GM18858 (cell line): Measurements from ENCODE around the gene HS1BP3.
A peak's percentile ranks its signal among the peaks of the same experiment; 100 is the strongest.

Experiments
- ATAC-seq: cut with Tn5 transposase; IDR thresholded peaks from one replicate; pipeline ENCODE4 v1.9.1; 2021; ENCODE audit not compliant: unreplicated experiment

The HS1BP3 gene

DNA sequence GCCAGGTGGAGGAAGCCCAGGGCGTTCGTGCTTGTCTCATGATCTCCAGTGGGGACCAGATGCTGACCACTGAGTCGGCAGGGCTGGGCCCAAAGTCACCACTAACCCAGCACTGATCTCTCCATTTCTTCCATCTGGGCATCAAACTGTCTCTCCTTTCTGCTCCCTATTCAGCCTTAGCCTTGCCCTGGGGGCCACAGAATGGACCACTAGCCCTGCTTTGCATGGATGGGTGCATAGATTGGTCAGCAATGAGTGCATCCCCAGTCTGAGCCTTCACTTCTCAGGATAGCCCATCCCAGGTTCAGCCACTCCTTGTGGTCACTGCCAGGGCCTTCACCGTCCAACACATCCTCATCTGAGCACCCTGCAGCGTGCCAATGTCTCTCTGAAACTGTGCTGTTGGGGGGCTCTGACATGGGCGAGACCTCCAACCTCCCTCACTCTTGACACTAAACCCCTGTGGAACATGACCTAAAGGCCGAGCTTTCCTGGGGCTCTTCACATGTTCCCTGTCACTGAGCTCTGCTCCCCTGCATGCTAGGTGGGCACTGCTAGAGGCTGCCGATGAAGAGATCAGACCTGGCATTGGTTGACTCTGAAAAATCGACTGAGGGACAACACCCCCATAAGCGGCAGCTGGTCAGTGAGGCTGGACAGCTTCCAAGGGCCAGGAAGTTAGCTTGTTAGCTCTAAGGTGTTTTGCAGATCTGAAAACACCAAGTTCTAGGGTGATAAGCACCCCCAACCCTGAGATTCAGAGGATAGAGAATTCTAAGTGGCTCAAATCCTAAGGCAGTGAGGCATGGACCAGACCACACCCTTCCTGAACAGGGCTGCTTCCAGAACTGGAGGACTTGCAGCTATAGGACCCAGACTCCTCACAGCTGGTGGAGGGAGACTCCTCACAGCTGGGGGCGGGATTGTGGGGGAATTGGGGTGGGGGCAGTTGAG is 61.7 kb downstream of the HS1BP3 start:
- ATAC-seq, result no peak

DNA sequence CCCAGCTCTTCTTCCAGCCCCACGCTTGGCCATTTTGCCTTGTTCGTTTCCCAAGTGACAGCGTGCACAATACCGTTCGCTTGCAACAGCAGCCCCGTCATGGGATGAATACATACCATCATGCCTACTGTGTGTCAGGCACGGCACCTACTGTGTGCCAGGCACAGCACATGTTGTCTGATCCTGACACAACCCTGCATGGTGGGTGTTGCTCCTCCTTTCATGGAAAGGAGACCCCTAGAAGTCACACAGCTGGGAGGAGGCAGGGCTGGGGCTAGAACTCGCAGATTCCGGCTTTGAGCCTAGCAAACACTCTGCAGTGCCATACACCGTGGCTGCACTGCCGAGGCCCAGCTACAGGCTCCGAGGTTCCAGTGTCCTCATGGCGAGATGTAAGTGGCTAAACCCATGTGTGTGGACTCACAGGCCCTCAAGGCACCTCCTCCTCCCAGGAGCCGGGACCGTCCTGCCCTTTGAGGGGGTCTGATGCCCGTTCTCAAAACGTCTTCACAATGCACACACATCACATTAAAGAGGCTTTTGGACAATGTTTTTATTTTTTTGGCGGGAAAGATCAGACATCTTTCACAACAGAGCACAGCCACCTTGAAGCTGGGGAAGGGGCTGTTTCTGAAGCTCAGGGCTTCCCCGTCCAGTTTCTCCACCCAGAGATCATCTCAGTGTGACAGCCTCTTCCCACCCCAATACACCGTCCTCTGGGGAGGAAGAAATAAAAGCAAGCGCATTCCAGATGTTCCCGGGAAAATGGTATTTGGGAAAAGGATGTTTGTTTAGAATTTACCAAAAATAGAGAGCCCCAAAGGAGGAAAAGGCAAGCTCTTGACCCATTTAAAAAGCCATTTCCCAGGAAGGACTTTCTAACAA is 64.9 kb downstream of the HS1BP3 start:
- ATAC-seq, result no peak

DNA sequence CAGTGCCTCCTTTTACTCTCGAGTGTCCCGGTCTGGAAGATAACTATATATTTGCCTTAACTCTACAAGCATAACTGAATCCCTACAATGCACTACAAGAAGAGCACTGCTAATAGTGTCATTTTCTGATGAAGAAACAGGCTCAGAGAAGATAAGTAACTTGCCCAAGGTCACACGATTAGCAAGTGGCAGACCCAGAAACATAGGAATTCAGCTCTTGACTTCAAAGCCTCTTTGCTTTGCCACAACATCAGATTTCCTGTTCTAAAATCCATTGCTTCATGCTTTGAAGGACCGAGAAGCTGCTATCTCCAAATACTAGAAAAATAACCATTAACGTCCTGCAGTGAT is 65.6 kb downstream of the HS1BP3 start:
- ATAC-seq, result no peak

DNA sequence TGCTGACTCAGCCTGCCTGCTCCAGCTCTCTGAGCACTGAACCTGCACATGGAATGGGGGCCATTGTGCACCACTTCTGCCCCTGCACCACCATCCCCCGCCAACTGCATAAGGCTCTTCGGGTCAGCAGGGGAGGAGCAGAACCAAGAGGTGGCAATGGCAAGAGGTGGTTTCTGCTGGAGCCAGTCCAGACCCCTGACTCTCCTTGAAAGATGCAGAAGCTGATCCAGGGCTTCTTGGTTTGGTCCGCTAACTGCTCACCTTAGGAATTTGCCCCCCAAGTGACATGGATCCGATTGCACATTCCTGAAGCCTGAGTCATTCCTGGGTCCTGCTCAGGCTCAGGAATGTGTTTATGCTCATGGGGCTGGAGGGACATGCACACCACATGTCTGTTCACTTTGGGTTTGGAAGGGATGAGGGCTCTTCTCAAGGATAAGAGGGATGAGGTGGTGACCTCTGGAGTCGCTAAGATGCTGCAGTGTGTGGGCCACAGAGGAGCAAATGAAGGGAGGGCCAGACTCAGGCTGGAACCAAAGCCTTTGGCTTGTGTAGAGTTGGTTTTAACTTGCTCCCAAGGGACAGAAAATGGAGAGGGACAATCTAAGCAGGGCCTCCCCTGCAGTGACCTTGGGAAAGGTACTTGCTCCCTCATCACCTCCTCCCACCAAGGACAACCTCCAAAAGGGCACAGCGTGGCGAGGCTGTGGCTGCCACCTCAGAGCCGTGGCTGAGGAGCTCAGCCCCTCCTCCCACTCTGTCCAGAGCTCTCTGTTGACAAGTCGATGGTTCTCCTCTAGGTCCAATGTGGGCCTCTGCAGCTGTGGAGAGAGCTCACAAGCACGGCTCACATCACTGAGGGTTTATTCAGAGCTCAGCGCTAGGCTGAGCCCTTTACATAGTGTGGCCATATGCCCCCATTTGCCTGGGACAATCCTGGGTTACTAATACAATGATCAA is 66.2 kb downstream of the HS1BP3 start:
- no peak for ATAC-seq

DNA sequence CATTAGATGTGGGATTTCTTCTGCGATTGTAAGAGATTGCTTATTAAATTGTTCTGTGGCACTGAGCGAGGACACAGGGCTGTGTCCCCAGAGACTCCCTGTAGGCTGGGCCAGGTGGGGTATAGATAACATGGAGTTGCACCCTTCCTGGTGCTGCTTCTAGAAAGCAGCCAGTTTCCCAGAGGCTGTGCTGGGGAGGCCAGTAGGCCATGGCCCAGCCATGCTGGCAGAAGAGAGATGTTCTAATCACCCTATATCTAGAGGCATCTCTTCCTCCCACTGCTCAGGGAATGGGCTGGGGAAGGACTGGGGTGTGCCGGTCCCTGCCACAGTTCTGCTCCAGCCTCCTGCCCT is 66.9 kb downstream of the HS1BP3 start:
- no peak for ATAC-seq

DNA sequence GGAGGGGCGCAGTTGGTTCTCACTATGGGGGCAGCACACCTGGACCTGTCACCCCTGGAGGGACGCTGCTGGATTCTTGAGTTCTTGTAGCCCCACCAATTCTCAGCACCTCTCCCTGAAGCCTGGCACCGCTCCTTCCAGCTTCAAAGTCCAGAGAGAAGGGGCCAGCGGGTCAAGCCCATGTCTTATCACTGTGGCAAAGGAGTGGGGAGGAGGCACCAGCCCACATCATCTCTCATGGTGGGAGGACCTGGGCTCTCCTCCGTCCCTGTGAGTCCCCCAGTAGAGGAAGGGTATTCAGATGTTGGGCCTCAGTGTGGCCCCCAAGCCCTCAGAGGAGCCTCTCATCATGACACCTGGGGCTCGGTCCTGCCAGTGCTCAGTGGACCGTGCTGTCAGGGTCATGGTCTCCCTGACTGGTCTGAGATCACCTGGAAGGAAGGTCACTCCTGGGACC is 67.4 kb downstream of the HS1BP3 start:
- ATAC-seq, result no peak

DNA sequence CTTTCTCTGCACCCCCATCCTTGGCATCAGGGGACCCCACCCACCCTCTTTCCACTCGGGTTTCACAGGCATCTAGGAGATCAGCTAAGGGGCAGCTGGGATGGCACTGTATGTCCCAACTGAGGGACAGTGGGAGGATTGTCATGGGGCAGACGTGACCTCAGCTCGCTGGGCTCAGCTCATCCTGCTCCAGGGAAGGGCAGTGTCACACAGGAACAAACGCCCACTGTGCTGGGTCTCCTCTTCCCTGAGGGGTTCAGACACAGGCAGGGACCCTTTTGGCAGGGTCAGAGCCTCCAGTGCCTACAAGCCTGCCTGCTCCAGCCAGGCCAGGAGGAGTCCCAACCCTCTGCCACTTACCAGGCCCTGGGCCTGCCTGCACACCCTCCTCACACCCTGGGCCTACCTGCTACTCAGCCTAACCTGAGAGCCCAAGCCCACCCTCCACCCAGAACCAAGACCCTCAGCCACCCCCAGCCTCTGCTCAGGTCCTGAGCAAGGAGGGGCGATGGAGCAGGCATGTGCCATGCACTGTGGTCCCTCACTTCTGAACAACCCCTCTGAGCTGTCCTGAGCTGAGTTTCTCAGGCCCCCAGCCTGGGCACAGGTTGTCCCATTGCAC is 68.2 kb downstream of the HS1BP3 start:
- no peak for ATAC-seq

DNA sequence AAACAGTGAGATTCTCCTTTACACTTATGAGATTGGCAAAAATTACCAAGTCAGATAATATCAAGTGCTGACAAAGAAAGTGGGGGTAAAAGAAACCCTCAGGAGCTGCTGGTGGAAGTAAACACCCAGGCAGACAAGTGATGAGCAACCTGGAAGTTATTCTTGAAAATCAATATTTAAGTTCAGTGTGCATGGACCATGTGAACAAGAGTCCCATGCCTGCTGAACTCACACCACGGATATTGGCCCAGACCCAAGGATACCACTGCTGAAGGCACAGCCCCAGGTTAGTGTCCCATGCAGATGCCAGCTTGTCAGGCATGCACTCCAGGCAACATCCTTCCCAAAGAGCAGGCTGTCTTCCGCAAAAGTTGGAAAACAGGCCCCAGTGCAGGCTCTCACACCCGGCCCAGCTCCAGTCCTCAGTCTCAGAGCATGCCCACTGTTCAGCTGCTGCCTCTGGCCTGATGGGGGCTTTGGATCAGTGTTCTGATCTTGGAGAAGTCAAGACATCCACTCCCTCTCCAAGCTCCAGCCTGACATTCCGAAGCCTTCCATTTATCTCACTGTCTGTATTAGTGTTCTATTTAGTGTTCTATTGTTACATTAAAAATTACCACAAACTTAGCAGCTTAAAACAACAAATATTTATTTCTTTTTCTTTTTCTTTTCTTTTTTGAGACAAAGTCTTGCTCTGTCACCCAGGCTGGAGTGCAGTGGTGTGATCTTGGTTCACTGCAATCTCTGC is 70.0 kb downstream of the HS1BP3 start:
- ATAC-seq, result no peak

DNA sequence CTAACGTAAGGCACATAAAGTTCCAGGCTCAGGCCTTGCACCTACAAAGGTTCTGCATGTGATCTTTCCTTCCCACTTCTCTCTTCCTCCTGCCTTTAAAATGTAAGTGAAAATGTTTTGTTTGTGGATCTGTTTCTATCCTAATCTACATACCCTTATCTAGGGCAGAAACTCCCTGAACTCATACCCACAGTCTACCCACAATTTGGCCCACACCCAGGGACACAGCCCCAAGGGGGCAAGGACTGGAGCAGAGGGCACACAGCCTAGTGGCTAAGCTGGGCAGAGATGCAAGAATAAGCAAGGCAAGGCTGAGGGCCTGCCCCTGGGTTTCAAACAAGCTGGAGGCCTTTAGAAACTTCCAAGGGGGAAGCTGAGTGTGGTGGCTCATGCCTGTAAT is 71.0 kb downstream of the HS1BP3 start:
- no peak for ATAC-seq

DNA sequence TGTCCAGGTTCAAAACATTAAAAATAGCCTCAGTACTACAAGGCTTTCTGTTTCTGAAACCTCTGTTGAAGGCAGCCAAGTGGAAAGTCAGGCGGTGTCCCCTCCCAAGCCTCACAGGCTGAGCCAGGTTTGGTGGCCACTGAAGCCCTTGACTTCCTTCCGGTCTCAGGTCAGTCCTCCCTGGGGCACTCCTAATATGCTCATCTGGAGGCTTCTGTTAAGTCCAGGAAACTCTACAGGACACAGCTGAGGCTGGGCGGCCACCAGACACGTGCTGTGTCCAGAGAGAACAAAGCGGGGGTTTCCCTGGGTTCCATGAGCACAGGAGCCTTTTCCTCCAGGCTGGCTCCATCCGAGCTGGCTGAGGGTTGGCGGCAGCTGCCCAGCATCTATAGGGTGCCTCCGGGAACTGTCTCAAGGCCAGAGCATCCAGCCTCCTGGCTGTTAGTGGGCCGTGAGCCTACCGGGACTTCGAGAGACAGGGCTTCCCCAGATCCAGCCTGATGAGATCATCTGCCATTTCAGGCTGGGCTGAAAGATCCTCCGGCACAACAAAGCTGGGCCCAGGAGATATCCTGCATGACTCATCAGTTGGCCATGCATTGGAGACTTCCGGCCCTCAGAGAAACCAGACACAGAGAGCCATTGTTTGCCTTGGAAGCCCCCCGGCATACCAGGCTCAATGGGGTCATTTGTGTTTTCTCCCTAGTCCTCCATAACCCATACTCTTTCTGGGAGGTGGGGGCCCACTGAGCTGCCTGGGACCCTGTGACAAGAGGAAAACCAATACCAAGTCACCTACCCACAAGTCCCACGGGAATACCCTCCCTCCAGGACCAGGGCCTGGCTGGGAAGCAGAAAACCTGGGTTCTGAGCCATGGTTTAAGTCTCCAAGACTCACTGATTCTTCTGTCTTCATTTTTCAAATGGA is 71.7 kb downstream of the HS1BP3 start:
- peak; percentile 57 for ATAC-seq

DNA sequence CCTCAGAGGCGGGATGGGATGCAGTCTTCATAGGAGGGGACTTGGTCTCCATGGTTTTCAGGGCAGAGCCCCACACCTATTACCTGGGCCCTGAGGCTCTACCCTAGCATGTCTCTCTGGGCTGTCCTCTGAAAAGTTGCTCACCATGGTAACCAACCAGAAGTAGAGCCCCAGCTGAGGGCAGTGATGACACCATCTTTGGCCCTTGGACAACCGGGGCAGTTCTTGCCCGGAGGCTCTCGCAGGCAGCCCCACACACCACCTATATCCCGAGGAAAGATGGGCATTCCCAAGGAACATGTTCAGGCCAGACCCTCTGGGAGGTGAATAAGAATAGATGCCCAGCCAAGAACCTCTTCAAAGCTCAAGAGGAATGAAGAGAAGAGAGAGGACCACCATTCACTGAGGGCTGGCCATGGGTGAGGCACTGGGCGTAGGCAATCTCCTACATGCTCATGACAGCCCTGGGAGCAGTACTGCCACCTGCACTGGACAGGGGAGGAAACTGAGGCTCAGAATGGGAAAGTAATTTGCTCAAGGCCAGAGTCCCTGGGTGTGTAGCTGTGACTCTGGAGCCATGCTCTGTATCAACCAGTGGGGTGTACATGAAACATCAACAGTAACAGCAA is 72.5 kb downstream of the HS1BP3 start:
- no peak for ATAC-seq

DNA sequence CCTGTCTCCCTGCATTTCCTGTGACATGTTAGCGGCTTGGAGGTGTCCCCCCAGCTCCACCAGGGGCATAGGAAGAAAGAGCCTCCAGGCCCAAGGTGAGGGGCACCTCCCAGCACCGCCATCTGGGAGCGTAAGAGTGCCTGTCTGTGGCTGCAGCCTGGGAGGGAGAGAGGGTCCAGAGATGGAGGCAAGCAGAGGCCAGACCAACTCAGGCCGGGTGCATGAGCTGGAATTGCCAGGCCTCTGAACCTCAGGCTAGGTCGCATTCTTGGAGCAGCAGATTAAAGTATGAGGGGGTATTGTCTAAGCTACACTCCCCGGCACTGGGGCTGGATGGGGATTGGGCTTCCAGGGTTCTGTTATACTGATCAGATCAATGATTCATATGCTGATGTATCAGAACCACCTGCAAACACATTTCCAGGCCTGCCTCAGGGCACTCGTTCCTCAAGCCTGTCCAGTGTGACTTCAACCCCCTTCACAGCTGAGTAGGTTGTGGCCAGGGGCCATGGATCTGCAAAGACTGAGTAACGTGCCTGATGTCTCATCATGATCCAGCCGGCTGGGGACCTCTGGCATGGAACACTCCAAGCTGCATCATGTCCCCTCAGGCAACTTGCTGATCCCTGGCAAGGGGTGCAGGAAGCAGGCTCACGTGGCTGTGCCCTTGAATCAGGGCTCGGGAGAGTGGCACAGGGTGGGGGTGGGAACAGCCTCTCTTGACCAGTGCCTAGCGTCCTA is 73.2 kb downstream of the HS1BP3 start:
- no peak for ATAC-seq

DNA sequence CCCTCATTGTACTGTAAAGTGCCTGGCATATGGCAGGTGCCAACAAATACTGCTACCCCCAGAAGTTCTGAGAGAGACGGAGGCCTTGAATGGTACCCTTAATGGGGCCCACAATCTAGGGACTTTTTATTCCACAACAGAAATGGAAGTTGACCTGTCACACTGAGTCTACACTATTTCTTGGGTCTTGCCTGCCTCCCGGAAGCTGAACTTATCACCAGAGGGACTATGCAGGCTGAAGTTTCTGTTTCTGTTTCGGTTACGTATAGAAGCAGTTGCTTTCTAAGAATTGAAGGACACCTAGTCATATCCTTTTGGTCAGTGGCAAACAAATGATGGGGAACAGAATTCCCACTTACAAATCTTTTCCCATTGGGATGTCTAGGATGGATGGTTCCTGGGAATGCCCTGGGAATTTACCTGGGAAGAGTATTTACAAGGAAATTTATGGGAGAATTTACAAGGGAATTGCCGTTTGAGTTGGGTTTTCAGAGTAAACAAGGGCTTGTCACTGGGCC is 74.2 kb downstream of the HS1BP3 start:
- peak; percentile 87 for ATAC-seq

DNA sequence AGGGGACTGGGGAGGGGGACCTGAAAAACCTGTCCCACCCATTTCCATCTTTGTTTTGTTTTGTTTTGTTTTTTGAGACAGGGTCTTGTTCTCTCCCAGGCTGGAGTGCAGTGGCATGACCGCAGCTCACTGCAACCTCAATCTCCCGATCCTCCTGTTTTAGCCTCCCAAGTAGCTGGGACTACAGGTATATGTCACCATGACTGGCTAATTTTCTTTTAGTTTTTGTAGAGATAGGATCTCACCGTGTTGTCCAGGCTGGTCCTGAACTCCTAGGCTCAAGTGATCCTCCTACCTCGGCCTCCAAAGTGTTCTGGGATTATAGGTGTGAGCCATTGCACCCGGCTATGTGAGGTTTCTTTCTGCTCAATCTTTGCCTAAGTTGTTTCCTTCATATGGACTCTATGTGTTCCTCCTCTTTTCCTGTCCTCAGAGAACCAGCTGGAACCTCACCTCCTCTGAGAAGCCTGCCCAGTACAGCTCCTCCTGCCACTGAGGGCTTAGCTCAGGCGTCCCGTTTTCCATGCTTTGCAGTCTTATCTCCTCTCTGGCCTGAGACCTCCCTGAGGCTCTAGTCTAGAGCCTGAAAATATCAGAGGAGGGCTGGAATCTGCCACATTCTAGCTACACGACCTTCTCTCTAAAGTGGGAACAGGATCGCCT is 74.8 kb downstream of the HS1BP3 start:
- ATAC-seq, result no peak

DNA sequence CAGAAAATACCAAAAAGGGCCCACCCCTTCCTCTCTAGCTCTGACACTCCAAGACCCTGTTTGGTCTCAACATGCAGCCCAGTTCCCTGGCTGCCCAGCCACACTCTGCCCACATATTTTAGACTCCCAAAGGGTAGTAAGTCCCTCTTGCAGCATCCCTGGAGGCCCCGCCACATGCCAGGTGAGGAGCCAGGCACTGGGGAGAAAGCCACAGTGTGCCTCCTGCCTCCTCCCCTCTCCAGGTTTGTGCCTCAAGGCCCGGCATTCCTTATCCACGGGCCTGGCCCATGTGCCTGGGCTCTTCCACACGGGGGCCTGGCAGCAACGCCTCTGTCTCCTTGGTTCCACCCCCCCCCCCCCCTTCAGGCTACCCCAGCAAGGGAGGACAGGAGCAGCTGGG is 75.5 kb downstream of the HS1BP3 start:
- no peak for ATAC-seq

DNA sequence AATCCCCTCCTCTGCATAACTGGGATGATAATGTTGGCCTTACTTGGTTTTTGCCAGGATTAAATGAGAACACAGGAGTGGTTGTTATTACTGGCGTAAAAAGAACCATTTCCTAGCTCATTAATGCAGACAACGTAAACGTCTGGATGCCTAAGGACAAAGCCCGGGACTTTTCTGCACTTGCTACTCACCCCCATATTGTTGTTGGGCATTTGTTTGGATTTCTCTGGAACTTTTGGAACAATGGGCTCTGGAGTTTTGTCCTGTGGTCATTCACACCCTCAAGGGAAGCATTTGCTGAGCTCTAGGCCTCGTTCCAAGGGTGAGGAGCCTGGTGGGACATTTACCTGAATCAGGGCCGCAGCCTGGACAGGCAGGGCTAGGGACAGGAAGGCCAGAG is 76.0 kb downstream of the HS1BP3 start:
- no peak for ATAC-seq

DNA sequence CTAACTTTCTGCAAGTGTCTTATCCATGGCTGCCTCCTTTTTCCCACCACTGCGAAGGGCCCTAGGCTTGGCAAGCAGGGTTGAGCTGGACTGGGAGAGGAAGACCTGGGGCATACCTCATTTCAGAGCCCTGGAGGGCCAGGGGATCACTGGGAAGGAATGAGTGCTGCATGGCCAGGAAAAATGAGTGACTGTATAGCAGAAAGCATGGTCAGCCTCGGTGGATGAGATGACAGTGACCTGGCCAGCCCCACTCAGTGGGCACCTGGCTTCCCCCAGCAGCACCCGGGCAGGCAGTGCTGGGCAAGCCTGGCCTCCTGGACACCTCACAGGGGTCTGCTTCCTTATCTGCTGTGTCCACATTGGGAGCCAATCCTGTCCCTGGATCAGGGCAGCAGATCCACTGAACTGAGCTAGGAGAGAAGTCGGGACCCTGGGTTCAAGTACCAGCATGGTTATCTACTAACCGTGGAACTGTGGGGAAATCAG is 76.4 kb downstream of the HS1BP3 start:
- no peak for ATAC-seq
